GM12864 (cell line): ENCODE results near the gene CDH1.

Source experiments
- DNase-seq: peaks from one replicate; pipeline ENCODE4 v3.0.0-alpha.2; 2011; ENCODE audit warnings: low read depth
- H3K4me3 ChIP-seq: 2 replicates; pipeline ENCODE4 v1.5.1; 2011; ENCODE audit warnings: mild to moderate bottlenecking, low read depth, low read length, control low read depth
- TF ChIP-seq, protein P1 (sequence below): IDR thresholded peaks from 2 replicates; pipeline ENCODE4 v1.5.1; 2011; ENCODE audit warnings: low read depth, mild to moderate bottlenecking, moderate library complexity, low read length, control low read depth, inconsistent platforms; ENCODE audit errors: missing control alignments

Gene CDH1

DNA sequence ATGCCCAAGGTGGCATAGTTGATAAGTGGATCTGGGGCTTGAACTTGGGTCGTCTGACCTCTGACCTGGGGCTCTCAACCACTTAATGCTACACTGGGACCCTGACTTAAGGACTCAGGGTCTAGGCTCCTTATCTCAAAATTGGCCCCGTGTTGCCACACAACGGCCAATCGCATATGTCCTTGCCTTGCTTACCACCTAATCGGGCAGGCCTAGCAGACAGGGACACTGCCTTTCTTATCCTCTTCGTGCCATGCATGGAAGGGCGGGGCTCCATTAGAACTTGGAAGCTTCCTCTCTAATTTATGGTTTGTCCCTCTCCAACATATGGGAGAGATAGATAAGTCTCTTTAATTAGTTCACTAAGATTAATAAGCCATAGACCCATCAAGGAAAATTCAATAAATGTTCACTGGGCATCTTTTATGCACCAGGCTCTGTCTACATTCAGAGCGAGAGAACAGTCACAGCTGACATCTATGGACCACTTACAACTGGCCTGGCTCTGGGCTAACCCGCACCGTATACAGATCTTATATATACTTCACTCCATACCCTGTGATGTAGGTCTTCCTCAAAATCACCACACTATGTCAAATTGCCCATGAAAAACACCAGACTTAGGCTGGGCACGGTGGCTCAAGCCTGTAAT lies 35.1 kb downstream of the CDH1 start:
- no peak for DNase-seq
- no peak overlapping the region for H3K4me3 ChIP-seq
- TF ChIP-seq, protein P1, sequence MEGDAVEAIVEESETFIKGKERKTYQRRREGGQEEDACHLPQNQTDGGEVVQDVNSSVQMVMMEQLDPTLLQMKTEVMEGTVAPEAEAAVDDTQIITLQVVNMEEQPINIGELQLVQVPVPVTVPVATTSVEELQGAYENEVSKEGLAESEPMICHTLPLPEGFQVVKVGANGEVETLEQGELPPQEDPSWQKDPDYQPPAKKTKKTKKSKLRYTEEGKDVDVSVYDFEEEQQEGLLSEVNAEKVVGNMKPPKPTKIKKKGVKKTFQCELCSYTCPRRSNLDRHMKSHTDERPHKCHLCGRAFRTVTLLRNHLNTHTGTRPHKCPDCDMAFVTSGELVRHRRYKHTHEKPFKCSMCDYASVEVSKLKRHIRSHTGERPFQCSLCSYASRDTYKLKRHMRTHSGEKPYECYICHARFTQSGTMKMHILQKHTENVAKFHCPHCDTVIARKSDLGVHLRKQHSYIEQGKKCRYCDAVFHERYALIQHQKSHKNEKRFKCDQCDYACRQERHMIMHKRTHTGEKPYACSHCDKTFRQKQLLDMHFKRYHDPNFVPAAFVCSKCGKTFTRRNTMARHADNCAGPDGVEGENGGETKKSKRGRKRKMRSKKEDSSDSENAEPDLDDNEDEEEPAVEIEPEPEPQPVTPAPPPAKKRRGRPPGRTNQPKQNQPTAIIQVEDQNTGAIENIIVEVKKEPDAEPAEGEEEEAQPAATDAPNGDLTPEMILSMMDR: no peak

DNA sequence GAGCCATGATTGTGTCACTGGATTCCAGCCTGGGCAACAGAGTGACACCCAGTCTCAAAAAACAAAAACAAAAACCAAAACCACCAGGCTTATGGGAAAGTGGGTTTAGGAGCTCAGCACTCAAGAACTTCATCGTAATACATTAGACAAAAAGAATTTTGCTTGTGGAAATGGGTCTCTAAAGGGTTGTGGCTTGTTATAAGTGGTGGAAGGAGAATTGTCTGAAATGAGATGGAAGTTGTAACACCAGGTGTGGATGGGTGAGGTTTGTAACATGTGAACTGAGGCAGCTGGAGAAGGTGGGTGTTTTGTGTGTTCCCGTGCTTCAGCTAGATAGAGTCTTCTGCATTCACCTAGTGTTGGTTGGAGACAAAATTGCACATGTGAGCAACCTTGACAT lies 35.8 kb downstream of the CDH1 start:
- TF ChIP-seq, protein P1: no peak
- no peak for DNase-seq

DNA sequence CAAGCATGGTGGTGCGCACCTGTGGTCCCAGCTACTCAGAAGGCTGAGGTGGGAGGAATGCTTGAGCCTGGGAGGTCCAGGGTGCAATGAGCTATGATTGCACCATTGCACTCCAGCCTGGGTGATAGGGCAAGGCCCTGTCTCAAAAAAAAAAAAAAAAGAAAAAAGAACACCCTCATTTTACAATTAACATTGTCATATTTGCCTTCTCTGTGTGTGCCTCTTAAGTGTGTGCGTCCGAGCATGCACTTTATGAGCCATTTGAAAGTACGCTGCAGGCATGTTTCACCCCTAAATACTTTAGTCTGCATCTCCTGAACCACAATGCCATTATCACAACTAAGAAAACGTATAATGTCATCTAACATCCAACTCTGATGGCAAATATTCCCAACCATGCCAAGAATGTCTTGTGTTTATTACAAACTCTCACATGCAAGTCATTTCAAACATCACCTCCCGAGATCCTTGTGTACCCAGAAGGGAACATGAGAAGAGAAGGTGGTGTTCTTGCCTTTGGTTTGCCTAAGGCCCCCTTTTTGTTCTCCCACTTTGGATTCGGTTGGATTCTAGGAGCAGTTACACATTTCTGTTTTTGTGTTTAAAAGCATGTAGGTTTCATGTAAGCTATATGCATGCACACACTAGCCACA lies 38.0 kb downstream of the CDH1 start:
- H3K4me3 ChIP-seq: no peak overlapping the region
- TF ChIP-seq, protein P1: no peak
- no peak for DNase-seq

More for the DNA sequence above, 35.8 kb downstream of the CDH1 start:
- H3K4me3 ChIP-seq: no peak overlapping the region

DNA sequence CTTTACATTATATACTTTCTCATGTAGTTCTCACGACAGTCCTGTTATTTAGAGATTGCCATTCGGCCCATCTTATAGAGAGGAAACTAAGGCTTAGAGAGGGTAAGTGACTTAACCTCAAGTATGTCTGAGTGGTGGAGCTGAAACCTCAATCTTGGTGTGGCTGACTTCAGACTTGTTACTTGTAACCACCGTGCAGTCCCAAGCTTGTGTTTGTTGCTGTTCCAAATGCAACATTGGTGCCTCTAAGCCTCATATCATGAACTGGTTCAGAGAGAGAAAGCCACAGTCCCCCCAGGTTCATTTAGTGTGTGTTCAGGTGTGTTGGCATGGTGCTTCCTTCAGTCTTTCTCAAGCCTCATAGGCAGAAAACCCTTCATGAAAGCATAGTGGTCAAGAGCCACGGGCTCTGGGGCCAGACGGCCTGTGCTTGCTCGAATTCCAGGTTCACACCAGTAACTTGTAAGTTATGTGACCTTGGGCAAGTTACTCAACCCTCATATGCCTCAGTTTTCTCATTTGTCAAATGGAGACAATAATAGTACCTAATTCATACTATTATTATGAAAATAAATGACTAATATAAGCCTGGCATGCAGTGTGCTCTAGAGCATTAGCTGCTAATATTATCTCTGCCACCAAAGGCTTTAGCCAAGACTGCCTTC lies 39.9 kb downstream of the CDH1 start:
- TF ChIP-seq, protein P1: no peak
- no peak overlapping the region for H3K4me3 ChIP-seq
- DNase-seq: peak; percentile 93

DNA sequence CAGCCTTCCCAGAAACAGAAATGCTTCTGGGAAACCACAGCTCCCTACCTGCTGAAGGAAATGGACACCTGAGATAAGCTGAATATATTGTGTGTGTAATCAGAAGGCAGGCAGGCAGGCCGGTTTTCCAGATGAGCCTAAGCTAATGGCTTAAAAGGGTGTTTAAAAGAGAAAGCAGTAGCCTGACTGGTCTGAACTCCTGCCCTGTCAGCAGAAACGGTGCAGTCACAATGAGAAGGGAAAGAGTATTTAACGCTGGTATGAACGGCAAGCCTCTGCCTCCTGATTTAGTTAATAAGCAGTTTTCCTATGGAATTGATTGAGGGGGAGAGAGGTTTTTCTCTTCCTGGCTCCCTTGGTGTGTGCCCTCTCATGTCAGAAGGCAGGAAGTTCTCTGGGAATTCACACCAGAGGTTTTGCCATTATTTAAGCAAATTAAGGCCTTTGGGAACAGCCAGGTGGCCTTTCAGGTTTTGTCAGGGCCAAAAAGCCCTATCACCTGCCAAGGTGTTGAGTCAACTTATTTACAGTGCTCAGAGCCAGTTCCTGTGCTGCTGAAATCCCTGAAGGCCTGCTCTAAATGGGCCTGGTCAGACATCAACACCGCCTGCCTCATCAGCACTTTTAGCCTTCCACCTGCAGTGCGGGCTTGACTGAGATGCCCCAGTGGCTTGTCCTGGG lies 41.6 kb downstream of the CDH1 start:
- no peak overlapping the region for H3K4me3 ChIP-seq
- TF ChIP-seq, protein P1: no peak
- no peak for DNase-seq

DNA sequence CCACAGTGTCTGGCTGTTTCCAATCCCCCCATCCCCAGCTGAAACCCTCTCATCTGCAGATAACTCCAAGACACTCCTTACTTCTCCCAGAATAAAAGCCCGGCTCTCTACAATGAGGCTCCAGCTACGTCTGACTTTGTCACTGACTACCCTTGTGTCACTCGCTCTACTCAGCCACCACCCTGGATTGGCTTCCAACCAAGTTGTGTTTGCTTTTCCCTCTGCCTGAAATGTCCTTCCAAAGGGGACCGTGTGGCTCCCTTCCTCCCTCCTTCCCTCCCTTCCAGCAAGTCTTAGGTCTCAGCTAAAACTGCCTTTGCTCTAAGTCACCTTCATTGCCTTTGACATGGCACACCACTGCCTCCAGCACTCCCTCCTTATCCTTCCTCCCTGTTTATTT lies 42.8 kb downstream of the CDH1 start:
- no peak for DNase-seq
- H3K4me3 ChIP-seq: no peak overlapping the region
- TF ChIP-seq, protein P1: no peak
